Upper lobe of left lung (tissue), 4 donors: ENCODE measurements around the gene NEURL1B.

ENCODE experiments used
- CTCF ChIP-seq, 6 experiments: fragments of 450-650 bp in 4 of 6; fragments of 200-600 bp in 2 of 6; sonication (generic) in 2 of 6; IDR thresholded peaks; one replicate each; pipeline ENCODE4 v1.5.1; 2016 to 2019; ENCODE audit warnings: antibody characterized with exemption in 6 of 6
- EP300 ChIP-seq, 4 donors: sonication (generic); formaldehyde crosslinking; IDR thresholded peaks; one replicate each; pipeline ENCODE4 v1.5.1; 2017; ENCODE audit warnings: antibody characterized with exemption in 4 of 4, control low read depth in 2 of 4
- POLR2A ChIP-seq, 4 donors: fragments of 450-650 bp; IDR thresholded peaks; one replicate each; pipeline ENCODE4 v1.5.1; 2016 to 2017; ENCODE audit warnings: antibody characterized with exemption in 4 of 4, mild to moderate bottlenecking in 2 of 4

GRCh38 chr5:172644711-172645110 lies 3.6 kb downstream of the NEURL1B start:
- no peak for TF ChIP-seq CTCF (IDR thresholded peaks at IDR 0.05)
- TF ChIP-seq POLR2A (IDR thresholded peaks at IDR 0.05) = no peak
- TF ChIP-seq EP300 (IDR thresholded peaks at IDR 0.05) = no peak
